GM12874 (cell line): ENCODE data around the gene EPC2.

Experiments used
- CTCF ChIP-seq: IDR thresholded peaks from 2 replicates; pipeline ENCODE4 v1.5.1; 2011; ENCODE audit warnings: low read depth, mild to moderate bottlenecking, control low read depth, low read length, moderate library complexity; ENCODE audit not compliant: insufficient read depth

The EPC2 gene

GRCh38 chr2:148704247-148704646 lies 59.7 kb downstream of the EPC2 start:
- TF ChIP-seq CTCF = no peak

GRCh38 chr2:148716378-148716920 lies 71.9 kb downstream of the EPC2 start:
- TF ChIP-seq CTCF = no peak

- TF ChIP-seq CTCF = no peak
Measured at GRCh38 chr2:148718039-148718438, 73.5 kb downstream of the EPC2 start.

- no peak for TF ChIP-seq CTCF
Measured at GRCh38 chr2:148719195-148719749, 74.7 kb downstream of the EPC2 start.

- no peak for TF ChIP-seq CTCF
Measured at GRCh38 chr2:148719941-148720436, 75.4 kb downstream of the EPC2 start.

GRCh38 chr2:148720501-148721001 lies 76.0 kb downstream of the EPC2 start:
- TF ChIP-seq CTCF = no peak

- TF ChIP-seq CTCF = no peak
Measured at GRCh38 chr2:148721520-148721931, 77.0 kb downstream of the EPC2 start.
